Globus pallidus (tissue), 1 donor: ENCODE data around the gene SSU72.
"Not testable (repeated sequence)": the region's sequence is repeated elsewhere in the genome, so short reads cannot be mapped to it uniquely, and the experiment has no call there.

ENCODE experiments used
- DNase-seq: peaks from one replicate; pipeline ENCODE4 v3.0.0-alpha.2; 2015; ENCODE audit warnings: low spot score

Gene SSU72

GRCh38 chr1:1558591-1558990 lies 16.1 kb downstream of the SSU72 start:
- DNase-seq, result no peak

GRCh38 chr1:1557688-1558087 lies 17.0 kb downstream of the SSU72 start:
- not testable (repeated sequence) for DNase-seq

GRCh38 chr1:1556961-1557360 lies 17.7 kb downstream of the SSU72 start:
- DNase-seq, result not testable (repeated sequence)

GRCh38 chr1:1556505-1556904 lies 18.2 kb downstream of the SSU72 start:
- no peak for DNase-seq

- no peak for DNase-seq
Measured at GRCh38 chr1:1554926-1555915, 19.4 kb downstream of the SSU72 start.

GRCh38 chr1:1554550-1554925 lies 20.1 kb downstream of the SSU72 start:
- no peak for DNase-seq

- no peak for DNase-seq
Measured at GRCh38 chr1:1553821-1554494, 20.7 kb downstream of the SSU72 start.

- DNase-seq, result no peak
Measured at GRCh38 chr1:1552263-1552639, 22.4 kb downstream of the SSU72 start.

GRCh38 chr1:1551524-1552262 lies 23.0 kb downstream of the SSU72 start:
- DNase-seq, result no peak

GRCh38 chr1:1550591-1551432 lies 23.9 kb downstream of the SSU72 start:
- no peak for DNase-seq

- DNase-seq, result no peak
Measured at GRCh38 chr1:1550087-1550486, 24.6 kb downstream of the SSU72 start.

GRCh38 chr1:1548591-1548990 lies 26.1 kb downstream of the SSU72 start:
- no peak for DNase-seq

- DNase-seq, result no peak
Measured at GRCh38 chr1:1547476-1547875, 27.2 kb downstream of the SSU72 start.

GRCh38 chr1:1547011-1547410 lies 27.7 kb downstream of the SSU72 start:
- DNase-seq, result no peak

GRCh38 chr1:1545946-1546737 lies 28.5 kb downstream of the SSU72 start:
- DNase-seq, result no peak

- DNase-seq, result no peak
Measured at GRCh38 chr1:1544544-1544943, 30.1 kb downstream of the SSU72 start.

GRCh38 chr1:1543706-1544099 lies 31.0 kb downstream of the SSU72 start:
- DNase-seq, result no peak

- DNase-seq, result no peak
Measured at GRCh38 chr1:1542766-1543705, 31.6 kb downstream of the SSU72 start.

- no peak for DNase-seq
Measured at GRCh38 chr1:1541956-1542765, 32.5 kb downstream of the SSU72 start.
